ENCODE results near the gene MORN5.

GRCh38 chr9:122248448-122248865, 88.7 kb downstream of the MORN5 start:
- no peak for TF ChIP-seq CTCF (IDR thresholded peaks at IDR 0.05)
- TF ChIP-seq POLR2A (IDR thresholded peaks at IDR 0.05), result no peak

Measured in stomach (tissue), 4 donors.